HG02981 (cell line): Measurements from ENCODE around the gene SHOC1.
"Not testable (repeated sequence)": the region's sequence is repeated elsewhere in the genome, so short reads cannot be mapped to it uniquely, and the experiment has no call there.

Experiments
- ATAC-seq: cut with Tn5 transposase; IDR thresholded peaks from one replicate; pipeline ENCODE4 v1.9.1; 2021; ENCODE audit warnings: mild to moderate bottlenecking, moderate library complexity; ENCODE audit not compliant: unreplicated experiment

Gene SHOC1

DNA sequence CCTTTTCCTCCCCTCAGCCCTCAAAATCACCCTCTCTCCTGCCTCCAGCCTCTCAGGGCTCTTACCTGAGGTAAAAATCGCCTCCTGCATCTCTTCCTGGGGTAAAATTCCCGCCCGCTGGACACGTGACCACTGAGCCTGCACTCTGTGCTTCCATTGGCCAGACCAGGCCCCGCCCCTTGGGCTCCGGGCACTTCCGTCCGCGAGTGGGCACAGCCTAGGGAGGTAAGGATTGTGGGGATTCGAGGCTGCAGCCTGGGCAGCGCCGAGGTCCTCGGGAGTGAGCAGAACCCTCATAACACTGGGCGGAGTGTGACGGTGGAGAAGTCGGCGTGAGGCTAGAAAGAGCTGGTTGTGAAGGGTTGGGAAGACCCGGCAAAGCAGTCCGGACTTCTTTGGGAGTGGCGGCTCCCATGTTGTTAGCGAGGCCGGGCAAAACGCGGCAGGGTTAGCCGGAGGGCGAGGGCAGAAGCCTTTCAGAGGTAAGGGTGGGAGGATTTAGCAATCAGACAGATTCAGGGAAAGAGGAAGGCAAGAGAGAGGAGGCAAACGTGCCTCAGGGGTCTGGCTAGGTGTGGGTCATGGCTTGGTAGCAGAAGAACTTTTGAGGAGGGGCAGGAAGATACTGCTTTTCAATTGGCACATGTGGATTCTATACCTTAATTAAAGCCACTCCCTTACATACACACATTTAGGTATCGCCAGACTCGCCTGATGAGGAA lies at the start of gene SHOC1:
Gene SHOC1 (minus strand): TSS at position 103 of the 722 bp plus-strand sequence. CDS start 3,519 bp downstream, outside the sequence.
- no peak for ATAC-seq

DNA sequence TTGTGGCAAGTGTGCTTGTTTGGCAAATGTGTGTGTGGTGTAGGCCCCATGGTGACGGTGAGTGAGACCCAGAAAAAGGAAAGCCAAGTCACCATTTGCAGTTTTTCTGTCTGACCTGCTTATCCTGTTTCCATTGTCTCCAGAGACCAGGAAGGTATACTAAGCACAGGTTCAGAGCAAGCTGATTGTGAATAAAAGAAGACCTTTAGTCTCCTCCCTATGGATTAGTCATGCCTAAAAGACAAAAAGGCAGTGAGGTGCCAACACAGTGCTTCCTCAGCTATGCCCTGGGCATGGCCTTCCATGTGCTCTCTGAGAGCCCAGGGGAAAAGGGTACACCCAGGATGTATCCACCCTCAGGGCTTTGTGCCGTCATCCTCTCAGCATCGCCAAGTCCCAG lies 49.2 kb upstream of the SHOC1 start:
- ATAC-seq = no peak

DNA sequence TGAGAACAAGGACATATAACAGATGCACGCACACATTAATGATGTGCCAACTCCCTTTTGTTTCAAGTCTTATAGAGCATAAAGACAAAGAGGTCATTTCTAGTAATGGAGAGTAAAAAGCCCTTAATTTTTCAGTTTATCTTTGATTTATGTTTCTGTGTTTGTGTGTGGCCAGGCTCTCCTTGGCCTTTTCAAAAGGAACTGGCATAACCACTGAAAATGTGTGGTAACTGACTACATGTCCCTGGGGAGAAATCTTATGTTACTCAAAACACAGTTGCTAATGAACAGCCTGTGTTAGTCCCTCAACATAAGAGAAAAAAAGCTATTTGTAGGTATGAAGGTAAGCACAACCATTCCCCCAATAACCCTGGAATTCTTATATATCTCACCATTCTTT lies 47.6 kb upstream of the SHOC1 start:
- ATAC-seq = peak; percentile 55

DNA sequence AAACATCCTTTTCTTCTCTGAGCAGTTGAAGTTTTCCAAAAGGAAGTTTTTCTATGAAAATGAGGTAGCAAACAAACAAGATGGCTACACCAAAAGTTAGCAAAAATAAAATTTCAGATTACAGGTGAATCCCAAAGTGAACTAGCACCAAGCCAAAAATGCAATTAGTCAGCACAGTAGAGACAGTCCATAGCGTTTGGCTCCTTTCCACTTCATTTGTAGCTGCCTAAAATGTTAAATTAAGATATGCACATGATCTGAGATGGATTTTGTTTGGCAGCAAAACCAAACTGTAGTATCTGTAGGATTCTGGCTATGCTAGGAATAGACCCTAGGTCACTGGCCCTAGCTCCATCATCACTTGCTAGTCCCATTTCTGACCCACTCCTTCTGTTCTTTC lies 45.7 kb upstream of the SHOC1 start:
- ATAC-seq = no peak

DNA sequence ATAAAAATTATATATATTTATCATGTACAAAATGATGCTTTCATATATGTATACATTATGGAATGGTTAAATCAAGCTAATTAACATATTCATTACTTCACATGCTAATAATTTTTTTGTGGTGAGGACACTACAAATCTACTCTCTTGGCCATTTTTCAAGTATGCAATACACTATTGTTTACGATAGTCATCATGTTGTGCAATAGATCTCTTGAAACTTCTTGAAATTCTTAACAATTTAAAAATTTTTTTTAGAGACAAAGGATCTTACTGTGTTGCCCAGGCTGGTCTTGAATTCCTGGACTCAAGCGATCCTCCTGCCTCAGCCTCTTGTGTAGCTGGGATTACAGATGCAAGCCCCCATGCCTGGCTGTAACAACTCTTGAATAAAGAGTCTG lies 45.2 kb upstream of the SHOC1 start:
- ATAC-seq = no peak

DNA sequence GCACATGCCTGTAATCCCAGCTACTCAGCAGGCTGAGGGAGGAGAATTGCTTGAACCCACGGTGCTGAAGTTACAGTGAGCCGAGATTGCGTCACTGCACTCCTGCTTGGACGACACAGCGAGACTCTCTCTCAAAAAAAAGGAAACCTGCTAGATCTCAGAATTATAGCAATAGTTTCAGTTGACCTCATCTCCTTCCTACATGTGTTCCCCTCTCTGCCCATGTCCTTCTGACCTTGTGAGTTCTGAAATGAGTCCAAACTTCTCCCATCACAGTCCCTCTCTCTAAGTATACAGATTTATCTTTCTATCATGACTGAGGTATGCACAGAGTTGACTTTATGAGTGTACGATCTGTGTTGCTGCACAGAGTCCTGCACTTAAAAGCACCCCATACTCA lies 44.6 kb upstream of the SHOC1 start:
- ATAC-seq = peak; percentile 69

DNA sequence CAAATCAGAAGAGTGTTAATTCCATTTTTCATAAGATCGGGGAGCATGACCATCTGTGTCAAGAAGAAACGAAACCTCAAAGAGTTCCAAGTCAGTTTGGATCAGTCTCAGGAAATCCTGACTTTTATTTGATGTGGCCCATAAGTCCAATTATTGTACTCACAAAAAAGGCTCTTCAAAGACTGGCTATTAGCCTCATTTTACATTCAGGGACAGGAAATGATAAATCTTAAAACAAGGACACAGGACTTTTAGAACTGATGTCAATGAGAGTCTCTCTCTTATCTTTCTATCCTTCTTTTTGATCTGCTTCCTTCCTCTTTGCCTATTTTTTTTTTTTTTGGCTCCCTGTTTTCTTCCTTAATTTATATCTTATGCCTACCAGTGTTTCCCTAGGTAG lies 43.7 kb upstream of the SHOC1 start:
- ATAC-seq = no peak

DNA sequence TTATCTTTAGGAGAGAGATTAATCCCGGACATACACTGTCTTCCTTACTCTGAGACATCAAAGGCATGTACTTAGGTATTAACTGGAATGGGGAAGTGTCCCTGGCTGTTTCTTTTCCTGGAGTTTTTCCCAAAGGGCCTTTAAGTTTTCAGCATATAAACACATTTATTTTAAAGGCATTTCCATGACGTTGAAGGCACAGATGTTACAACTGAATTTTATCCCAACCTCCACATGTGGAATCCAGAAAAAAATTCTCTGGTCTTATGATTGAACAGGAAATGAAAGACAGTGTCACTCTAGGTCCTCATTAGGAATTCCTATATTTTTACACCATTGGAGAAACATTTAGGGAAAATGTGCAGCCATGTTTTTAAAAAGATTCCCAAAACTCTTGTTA lies 41.6 kb upstream of the SHOC1 start:
- no peak for ATAC-seq

DNA sequence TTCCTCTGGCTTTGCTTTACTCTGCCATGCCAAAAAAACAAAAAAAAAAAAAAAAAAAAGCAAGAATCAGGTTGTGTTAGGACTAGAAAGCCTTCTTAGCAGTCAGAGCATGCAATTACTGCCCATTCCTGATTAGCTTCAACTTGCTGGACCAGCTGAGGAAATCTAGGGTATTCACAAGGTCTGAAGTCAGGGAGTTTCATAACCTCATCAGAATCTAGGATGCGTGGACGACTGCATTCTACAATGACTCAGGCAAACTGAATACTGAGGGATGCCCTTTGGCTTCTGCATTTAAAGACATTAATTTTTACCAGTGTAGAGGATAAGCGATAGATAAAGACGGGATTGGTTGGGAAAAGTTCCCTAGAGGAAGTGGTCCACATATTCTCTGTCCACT lies 39.2 kb upstream of the SHOC1 start:
- ATAC-seq = no peak

DNA sequence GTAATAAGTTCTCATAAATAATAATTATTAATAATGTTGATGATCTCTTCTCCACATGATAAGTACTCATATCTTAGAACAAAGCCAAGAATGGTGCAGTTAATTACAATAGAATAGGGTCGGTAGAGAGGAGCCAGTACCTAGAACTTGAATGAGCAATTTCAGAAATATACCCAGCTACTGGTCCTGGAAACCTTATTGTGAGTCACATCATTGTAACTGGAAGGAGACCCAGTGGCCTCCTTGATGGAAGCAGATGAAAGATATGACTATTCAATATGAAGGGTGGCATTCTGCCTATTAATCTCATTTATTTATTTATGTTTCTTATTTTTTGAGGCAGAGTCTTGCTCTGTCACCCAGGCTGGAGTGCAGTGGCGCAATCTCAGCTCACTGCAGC lies 37.7 kb upstream of the SHOC1 start:
- ATAC-seq = no peak

DNA sequence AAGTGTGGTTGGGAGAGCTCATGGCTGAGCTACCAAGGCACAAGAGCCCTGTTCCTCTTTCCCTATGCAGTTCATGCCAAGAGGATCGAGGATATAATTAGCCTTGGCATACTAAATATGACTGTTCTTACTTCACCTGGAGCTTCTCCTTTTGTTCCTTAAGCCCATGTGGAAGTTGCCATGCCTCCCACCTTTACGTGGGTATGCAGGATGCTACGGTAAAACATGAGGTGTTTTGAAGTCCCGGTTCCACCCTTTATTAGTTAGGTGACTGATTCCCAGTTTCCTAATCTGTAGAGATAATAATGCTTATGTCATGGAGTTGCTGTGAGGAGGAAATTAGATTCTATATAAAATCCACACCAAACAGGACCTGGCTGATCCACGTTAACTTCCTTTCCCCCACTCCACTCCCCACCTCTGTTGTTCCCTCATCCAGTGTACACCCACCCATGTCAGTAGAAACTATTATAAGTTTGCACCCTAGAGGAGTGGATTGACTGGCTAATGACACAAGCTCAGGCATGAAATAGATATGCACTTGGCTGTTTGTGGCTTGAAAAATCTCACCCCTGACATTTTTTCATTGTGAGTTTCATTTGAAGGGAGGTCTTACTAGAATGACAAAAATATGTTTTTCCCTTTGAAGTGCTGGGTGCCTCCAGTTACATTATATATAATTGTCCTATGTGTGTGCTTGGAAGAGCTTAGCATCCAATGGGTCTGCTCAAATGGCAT lies 36.8 kb upstream of the SHOC1 start:
- ATAC-seq = no peak

DNA sequence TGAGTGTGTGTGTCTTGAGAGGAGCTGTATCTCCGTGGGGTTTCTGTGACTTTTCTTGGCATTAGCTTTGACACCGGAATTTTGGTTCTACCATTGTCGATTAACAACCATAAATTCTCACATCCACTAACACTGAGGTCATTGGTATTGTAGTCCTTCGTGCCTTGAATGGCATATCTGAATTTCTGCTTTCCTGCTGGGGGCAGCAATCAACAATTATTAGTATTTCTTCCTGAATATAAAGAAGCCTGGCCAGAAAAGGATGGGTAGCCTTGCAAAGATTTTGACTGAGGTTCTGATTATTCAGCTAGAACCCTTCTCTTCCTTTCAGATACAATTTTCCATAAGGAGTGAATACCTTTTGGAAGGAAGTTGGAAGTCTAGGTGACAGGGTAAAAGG lies 33.5 kb upstream of the SHOC1 start:
- no peak for ATAC-seq

DNA sequence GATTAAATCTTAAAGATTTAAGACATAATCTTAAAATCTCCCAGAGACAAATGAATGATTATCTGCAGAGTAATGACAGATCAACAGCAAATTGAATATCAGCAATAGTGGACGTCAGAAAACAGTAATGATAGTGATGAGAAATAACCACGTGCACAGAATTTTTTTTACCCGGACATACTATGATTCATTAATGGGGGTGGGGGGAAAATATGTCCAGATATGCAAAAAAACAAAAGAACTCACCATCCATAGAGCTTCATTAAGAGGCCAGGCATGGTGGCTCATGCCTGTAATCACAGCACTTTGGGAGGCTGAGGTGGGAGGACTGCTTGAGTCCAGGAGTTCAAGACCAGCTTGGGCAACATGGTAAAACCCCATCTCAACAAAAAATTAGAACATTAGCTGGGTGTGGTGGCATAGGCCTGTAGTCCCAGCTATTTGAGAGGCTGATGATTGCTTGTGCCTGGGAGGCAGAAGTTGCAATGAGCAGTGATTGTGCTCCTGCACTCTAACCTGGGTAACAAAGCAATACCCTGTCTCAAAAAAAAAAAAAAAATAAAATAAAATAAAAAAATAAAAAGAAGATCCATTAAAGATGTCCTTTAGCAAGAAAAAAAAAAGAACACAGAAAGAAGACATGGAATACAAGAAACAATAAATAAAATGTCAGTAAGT lies 30.9 kb upstream of the SHOC1 start:
- ATAC-seq = no peak

DNA sequence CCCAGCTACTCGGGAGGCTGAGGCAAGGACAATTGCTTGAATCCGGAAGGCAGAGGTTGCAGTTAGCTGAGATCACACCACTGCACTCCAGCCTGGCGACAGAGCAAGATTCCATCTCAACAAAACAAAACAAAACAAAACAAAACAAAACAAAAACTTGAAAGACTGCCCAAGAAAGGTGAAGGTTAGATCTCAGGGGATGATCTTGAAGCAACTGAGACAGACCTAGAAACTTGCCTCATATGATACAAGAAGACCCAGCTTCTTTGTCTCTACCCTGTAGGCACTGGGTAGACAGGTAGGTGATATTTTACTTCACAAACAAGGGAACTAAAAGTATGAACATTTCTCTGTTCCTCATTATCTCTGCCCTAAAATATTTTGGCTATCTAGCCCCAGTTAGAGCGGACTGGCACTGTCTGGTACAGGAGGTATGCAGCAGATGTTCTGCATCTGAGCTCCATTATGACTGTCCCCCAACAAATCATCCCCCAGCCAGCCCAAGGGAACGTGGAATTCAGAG lies 26.3 kb upstream of the SHOC1 start:
- ATAC-seq = no peak

DNA sequence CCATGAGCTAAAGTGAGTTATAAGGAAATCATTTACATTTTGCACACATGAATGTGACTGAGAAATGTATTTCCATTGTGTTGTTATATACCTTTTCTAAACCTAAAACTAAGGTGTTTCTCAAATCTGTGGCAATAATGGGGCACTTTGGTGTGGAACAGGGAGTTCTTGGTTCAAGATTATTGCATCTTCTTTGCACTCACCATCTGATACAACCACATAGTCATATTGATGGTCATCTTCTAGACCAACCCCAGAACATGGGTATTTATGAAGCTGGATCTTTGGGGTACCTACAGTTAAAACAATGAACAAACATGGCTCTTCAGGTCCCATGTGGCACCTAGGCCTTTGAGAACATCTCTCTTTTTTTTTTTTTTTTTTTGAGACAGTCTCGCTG lies 24.6 kb upstream of the SHOC1 start:
- no peak for ATAC-seq

DNA sequence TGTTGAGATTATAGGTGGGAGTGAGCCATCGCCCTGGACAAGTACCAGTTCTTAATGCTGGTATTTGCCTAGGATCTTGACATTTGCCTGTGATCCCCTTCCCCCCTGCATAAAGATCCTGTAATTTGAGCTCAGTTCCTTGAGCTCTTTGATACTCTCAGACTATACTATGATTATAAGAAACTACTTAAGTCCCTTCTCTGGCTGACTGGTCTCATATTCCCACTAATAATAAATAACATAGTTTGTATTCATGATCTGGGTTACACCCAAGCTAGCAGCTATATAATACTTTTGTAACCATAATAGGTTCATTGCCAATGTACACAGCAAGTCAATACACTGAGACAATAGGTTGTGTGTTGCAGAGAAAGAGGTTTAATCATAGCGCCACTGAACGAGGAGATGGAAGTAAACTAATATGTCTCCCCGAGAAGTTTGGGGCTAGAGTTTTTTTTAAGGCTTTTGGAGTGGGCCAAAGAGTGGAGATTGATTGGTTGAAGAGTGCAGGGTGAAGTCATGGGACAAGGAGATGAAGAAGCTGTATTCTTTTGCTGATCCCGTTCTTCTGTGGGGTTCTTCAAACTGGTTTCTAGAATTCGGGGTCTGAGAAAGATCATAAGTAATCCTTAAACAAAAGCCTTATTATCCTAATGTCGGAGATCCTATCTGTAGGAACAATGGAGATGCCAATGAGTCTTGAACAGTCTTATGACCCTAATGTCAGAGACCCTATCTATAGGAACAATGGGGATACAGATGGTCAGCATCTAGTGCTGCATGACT lies 20.7 kb upstream of the SHOC1 start:
- ATAC-seq = no peak

DNA sequence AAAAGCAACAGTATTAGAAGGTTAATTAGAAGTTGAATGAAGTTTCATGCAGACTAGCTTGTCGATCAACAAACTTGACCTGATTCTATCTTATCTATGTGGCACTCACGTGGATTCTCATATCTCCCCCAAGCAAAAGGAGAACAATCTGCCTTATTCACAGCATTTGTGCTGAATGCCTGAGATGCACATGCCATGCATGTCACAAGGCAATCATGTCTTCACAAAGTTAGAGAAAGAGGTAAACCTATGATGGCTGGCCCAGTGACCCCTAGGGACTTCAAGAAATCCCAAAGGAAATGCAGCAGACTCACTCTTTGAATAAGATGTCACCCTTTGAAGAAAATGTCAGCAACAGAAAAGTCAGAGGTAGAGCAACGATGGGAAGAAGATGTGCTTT lies 17.6 kb upstream of the SHOC1 start:
- no peak for ATAC-seq

DNA sequence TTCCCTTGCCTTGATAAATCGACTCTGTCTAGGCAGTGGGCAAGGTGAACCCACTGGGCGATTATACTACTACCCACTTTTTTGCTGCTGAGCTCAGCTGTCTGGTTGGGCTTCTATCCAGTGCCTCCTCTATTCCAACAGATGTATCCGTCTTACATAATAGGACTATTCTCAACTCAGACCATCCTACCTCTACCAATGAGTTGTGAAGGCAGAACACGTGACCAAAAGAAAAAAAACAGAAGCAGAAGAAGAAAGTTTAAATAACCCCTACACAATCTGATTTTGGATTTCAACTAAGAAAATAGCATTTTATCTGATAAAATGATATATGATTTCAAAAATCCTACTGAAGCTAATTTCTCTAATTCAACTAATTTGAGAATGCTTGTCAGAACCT lies 16.2 kb upstream of the SHOC1 start:
- no peak for ATAC-seq

DNA sequence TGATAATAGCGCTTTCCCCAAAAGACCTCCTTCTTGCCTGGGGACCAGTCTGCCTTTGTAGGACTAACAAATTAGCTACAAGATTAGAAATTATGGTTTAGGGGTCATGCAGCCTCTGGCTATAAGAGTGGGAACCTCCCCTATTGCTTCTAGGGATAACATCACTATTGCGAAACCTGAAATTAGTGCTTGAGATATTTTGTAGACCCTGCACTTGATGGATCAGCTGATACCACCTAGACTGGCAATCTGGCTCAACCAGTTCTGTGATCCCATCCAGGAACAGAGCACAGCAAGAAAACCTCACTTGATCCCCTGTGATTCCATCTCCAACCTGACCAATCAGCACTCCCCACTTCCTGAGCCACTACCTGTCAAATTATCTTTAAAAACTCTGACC lies 15.7 kb upstream of the SHOC1 start:
- not testable (repeated sequence) for ATAC-seq

DNA sequence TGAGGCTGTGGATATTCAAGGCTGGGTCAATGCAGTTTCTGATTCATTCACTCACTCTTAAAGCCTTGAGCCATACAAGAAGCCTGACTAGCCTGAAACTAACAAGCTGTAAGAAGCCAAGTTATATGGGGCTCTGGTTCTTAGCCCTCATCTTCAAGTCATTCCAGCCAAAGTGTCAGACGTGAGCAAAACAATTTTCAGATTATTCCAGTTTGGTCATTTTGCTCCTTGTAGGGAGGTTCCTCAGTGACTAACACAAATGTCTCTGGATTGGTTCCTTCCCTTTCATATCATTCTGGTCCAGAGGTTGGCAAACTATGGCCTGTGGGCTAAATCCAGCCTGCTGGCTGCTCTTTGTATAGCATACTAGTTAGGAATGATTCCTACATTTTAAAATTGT lies 12.5 kb upstream of the SHOC1 start:
- no peak for ATAC-seq

DNA sequence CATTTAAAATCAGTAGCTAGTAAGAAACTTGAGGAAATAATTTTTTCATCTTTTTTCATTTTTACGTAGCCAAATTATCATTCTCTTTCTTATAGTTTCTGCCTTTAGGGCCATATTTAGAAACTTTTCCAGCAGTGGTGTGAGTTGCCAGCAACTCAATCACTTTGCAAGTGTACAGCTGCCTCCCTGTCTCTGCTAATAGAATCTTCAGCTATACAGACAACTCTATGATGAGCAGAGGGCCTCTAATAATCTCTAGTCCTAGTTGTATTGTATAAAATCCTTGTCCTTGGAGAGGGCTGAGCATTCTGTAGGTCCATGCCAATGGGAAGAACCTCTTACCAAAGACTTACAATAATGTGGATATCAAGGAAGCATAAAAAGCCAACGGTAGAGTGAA lies 11.5 kb upstream of the SHOC1 start:
- ATAC-seq = no peak
